ENCODE results near the gene PPFIBP2.

The PPFIBP2 gene

GRCh38 chr11:7487360-7487759 lies 26.4 kb upstream of the PPFIBP2 start:
- Histone ChIP-seq H3K27ac (ENCODE audit: low read length) (no peak overlapping the region), H3K4me3 (ENCODE audit: low read length) (no peak overlapping the region), H3K36me3 (ENCODE audit: insufficient read depth, low read depth, low read length) (no peaks in the 10 kb centered on the region), H3K9ac (ENCODE audit: low read depth, low read length) (no peak overlapping the region), H3K4me1 (ENCODE audit: insufficient read depth, low read length) (peaks cover 19% of the 10 kb centered on the region), H3K27me3 (ENCODE audit: insufficient read depth, low read length) (no peaks in the 10 kb centered on the region), H3K9me3 (ENCODE audit: insufficient read depth, low read depth, low read length) (no peaks in the 10 kb centered on the region)

- Histone ChIP-seq H3K27ac (ENCODE audit: low read length) (no peak overlapping the region), H3K27me3 (ENCODE audit: insufficient read depth, low read length) (no peaks in the 10 kb centered on the region), H3K4me1 (ENCODE audit: insufficient read depth, low read length) (peaks cover 19% of the 10 kb centered on the region), H3K9ac (ENCODE audit: low read depth, low read length) (no peak overlapping the region), H3K4me3 (ENCODE audit: low read length) (no peak overlapping the region), H3K9me3 (ENCODE audit: insufficient read depth, low read depth, low read length) (no peaks in the 10 kb centered on the region), H3K36me3 (ENCODE audit: insufficient read depth, low read depth, low read length) (no peaks in the 10 kb centered on the region)
Observed at GRCh38 chr11:7488681-7489080, 25.1 kb upstream of the PPFIBP2 start.

GRCh38 chr11:7489376-7489775 lies 24.4 kb upstream of the PPFIBP2 start:
- Histone ChIP-seq H3K9ac (ENCODE audit: low read depth, low read length) (no peak overlapping the region), H3K4me3 (ENCODE audit: low read length) (no peak overlapping the region), H3K9me3 (ENCODE audit: insufficient read depth, low read depth, low read length) (no peaks in the 10 kb centered on the region), H3K27me3 (ENCODE audit: insufficient read depth, low read length) (no peaks in the 10 kb centered on the region), H3K4me1 (ENCODE audit: insufficient read depth, low read length) (peaks cover 19% of the 10 kb centered on the region), H3K36me3 (ENCODE audit: insufficient read depth, low read depth, low read length) (no peaks in the 10 kb centered on the region), H3K27ac (ENCODE audit: low read length) (no peak overlapping the region)

GRCh38 chr11:7490054-7490453 lies 23.7 kb upstream of the PPFIBP2 start:
- no peaks in the 10 kb centered on the region for H3K9me3 ChIP-seq (ENCODE audit: insufficient read depth, low read depth, low read length)
- peaks cover 15% of the 10 kb centered on the region for H3K4me1 ChIP-seq (ENCODE audit: insufficient read depth, low read length)
- no peak overlapping the region for H3K4me3 ChIP-seq (ENCODE audit: low read length)
- H3K36me3 ChIP-seq (ENCODE audit: insufficient read depth, low read depth, low read length) = no peaks in the 10 kb centered on the region
- no peaks in the 10 kb centered on the region for H3K27me3 ChIP-seq (ENCODE audit: insufficient read depth, low read length)
- H3K9ac ChIP-seq (ENCODE audit: low read depth, low read length) = no peak overlapping the region
- H3K27ac ChIP-seq (ENCODE audit: low read length) = no peak overlapping the region

GRCh38 chr11:7490535-7490934 lies 23.3 kb upstream of the PPFIBP2 start:
- H3K9me3 ChIP-seq (ENCODE audit: insufficient read depth, low read depth, low read length) = no peaks in the 10 kb centered on the region
- no peaks in the 10 kb centered on the region for H3K36me3 ChIP-seq (ENCODE audit: insufficient read depth, low read depth, low read length)
- no peak overlapping the region for H3K9ac ChIP-seq (ENCODE audit: low read depth, low read length)
- H3K27ac ChIP-seq (ENCODE audit: low read length) = no peak overlapping the region
- H3K4me1 ChIP-seq (ENCODE audit: insufficient read depth, low read length) = peaks cover 14% of the 10 kb centered on the region
- H3K27me3 ChIP-seq (ENCODE audit: insufficient read depth, low read length) = no peaks in the 10 kb centered on the region
- H3K4me3 ChIP-seq (ENCODE audit: low read length) = no peak overlapping the region

- Histone ChIP-seq H3K27me3 (ENCODE audit: insufficient read depth, low read length) (no peaks in the 10 kb centered on the region), H3K4me3 (ENCODE audit: low read length) (no peak overlapping the region), H3K27ac (ENCODE audit: low read length) (no peak overlapping the region), H3K9ac (ENCODE audit: low read depth, low read length) (no peak overlapping the region), H3K9me3 (ENCODE audit: insufficient read depth, low read depth, low read length) (no peaks in the 10 kb centered on the region), H3K4me1 (ENCODE audit: insufficient read depth, low read length) (peaks cover 14% of the 10 kb centered on the region), H3K36me3 (ENCODE audit: insufficient read depth, low read depth, low read length) (no peaks in the 10 kb centered on the region)
Observed at GRCh38 chr11:7492253-7492652, 21.5 kb upstream of the PPFIBP2 start.

- H3K27ac ChIP-seq (ENCODE audit: low read length) = no peak overlapping the region
- H3K4me1 ChIP-seq (ENCODE audit: insufficient read depth, low read length) = peaks cover 15% of the 10 kb centered on the region
- no peak overlapping the region for H3K9ac ChIP-seq (ENCODE audit: low read depth, low read length)
Observed at GRCh38 chr11:7493670-7494069, 20.1 kb upstream of the PPFIBP2 start.

GRCh38 chr11:7494086-7494745 lies 19.6 kb upstream of the PPFIBP2 start:
- H3K27me3 ChIP-seq (ENCODE audit: insufficient read depth, low read length) = no peaks in the 10 kb centered on the region
- H3K9me3 ChIP-seq (ENCODE audit: insufficient read depth, low read depth, low read length) = no peaks in the 10 kb centered on the region
- H3K9ac ChIP-seq (ENCODE audit: low read depth, low read length) = no peak overlapping the region
- H3K36me3 ChIP-seq (ENCODE audit: insufficient read depth, low read depth, low read length) = no peaks in the 10 kb centered on the region
- peaks cover 18% of the 10 kb centered on the region for H3K4me1 ChIP-seq (ENCODE audit: insufficient read depth, low read length)
- no peak overlapping the region for H3K4me3 ChIP-seq (ENCODE audit: low read length)
- no peak overlapping the region for H3K27ac ChIP-seq (ENCODE audit: low read length)

More at GRCh38 chr11:7493670-7494069, 20.1 kb upstream of the PPFIBP2 start:
- H3K27me3 ChIP-seq (ENCODE audit: insufficient read depth, low read length) = no peaks in the 10 kb centered on the region
- H3K4me3 ChIP-seq (ENCODE audit: low read length) = no peak overlapping the region
- H3K36me3 ChIP-seq (ENCODE audit: insufficient read depth, low read depth, low read length) = no peaks in the 10 kb centered on the region
- no peaks in the 10 kb centered on the region for H3K9me3 ChIP-seq (ENCODE audit: insufficient read depth, low read depth, low read length)

GRCh38 chr11:7495882-7496551 lies 17.8 kb upstream of the PPFIBP2 start:
- no peaks in the 10 kb centered on the region for H3K27me3 ChIP-seq (ENCODE audit: insufficient read depth, low read length)
- no peak overlapping the region for H3K9ac ChIP-seq (ENCODE audit: low read depth, low read length)
- H3K4me3 ChIP-seq (ENCODE audit: low read length) = no peak overlapping the region
- no peak overlapping the region for H3K27ac ChIP-seq (ENCODE audit: low read length)
- H3K36me3 ChIP-seq (ENCODE audit: insufficient read depth, low read depth, low read length) = no peaks in the 10 kb centered on the region
- no peaks in the 10 kb centered on the region for H3K9me3 ChIP-seq (ENCODE audit: insufficient read depth, low read depth, low read length)
- peaks cover 12% of the 10 kb centered on the region; the same call in 1 of the 2 replicates for H3K4me1 ChIP-seq (ENCODE audit: insufficient read depth, low read length)

- no peaks in the 10 kb centered on the region for H3K27me3 ChIP-seq (ENCODE audit: insufficient read depth, low read length)
- no peaks in the 10 kb centered on the region for H3K9me3 ChIP-seq (ENCODE audit: insufficient read depth, low read depth, low read length)
- H3K36me3 ChIP-seq (ENCODE audit: insufficient read depth, low read depth, low read length) = no peaks in the 10 kb centered on the region
- H3K27ac ChIP-seq (ENCODE audit: low read length) = no peak overlapping the region
- H3K4me3 ChIP-seq (ENCODE audit: low read length) = no peak overlapping the region
- peaks cover 8% of the 10 kb centered on the region; the same call in 1 of the 2 replicates for H3K4me1 ChIP-seq (ENCODE audit: insufficient read depth, low read length)
- H3K9ac ChIP-seq (ENCODE audit: low read depth, low read length) = no peak overlapping the region
Observed at GRCh38 chr11:7498193-7498592, 15.6 kb upstream of the PPFIBP2 start.

GRCh38 chr11:7499081-7499480 lies 14.7 kb upstream of the PPFIBP2 start:
- Histone ChIP-seq H3K9ac (ENCODE audit: low read depth, low read length) (0 out of 2 replicates have a peak overlapping the region, but pooled peaks have one; percentile 6), H3K9me3 (ENCODE audit: insufficient read depth, low read depth, low read length) (no peaks in the 10 kb centered on the region), H3K27ac (ENCODE audit: low read length) (no peak overlapping the region), H3K36me3 (ENCODE audit: insufficient read depth, low read depth, low read length) (no peaks in the 10 kb centered on the region), H3K4me1 (ENCODE audit: insufficient read depth, low read length) (peaks cover 8% of the 10 kb centered on the region; the same call in 1 of the 2 replicates), H3K27me3 (ENCODE audit: insufficient read depth, low read length) (no peaks in the 10 kb centered on the region), H3K4me3 (ENCODE audit: low read length) (no peak overlapping the region)

- Histone ChIP-seq H3K9ac (ENCODE audit: low read depth, low read length) (no peak overlapping the region), H3K27me3 (ENCODE audit: insufficient read depth, low read length) (no peaks in the 10 kb centered on the region), H3K4me3 (ENCODE audit: low read length) (no peak overlapping the region), H3K4me1 (ENCODE audit: insufficient read depth, low read length) (peaks cover 8% of the 10 kb centered on the region; the same call in 1 of the 2 replicates), H3K27ac (ENCODE audit: low read length) (no peak overlapping the region), H3K36me3 (ENCODE audit: insufficient read depth, low read depth, low read length) (no peaks in the 10 kb centered on the region), H3K9me3 (ENCODE audit: insufficient read depth, low read depth, low read length) (no peaks in the 10 kb centered on the region)
Observed at GRCh38 chr11:7500251-7500650, 13.5 kb upstream of the PPFIBP2 start.
